GM21786 (cell line): ENCODE measurements around the gene DIP2B.

Source experiments
- ATAC-seq: cut with Tn5 transposase; IDR thresholded peaks from one replicate; pipeline ENCODE4 v1.9.1; 2021; ENCODE audit not compliant: unreplicated experiment

The DIP2B gene

DNA sequence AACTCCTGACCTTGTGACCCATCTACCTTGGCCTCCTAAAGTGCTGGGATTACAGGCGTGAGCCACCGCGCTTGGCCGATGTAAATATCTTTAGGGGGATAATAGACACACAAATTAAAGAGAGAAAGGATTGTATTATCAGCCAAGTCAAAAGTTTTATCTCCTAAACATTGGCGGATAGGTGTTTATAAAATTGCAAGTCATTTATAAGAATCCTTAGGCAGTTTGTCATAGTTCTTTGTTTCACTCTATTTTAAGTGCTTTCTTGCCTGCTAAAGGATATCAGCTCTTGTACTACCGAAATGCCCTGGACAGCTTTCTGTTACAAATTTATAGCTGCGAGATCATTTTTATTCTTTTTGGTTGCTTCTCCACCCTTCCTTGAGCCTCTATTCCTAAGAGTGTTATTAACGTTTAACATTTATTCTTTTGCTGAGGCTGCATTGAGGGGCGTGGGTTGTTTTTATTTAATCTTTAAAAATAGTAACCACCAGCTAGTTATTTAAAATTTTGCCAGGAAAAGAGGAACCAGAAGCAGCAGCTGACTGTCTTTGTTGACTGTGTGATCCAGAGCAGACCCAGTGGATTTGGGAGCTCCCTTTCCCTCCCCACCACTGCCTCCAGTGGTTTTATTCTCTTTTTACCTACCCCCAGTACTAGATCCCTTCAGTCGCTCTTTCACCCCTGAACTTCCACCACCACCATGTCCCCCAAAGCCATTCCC, 106.4 kb downstream of the DIP2B start:
- ATAC-seq, result no peak

DNA sequence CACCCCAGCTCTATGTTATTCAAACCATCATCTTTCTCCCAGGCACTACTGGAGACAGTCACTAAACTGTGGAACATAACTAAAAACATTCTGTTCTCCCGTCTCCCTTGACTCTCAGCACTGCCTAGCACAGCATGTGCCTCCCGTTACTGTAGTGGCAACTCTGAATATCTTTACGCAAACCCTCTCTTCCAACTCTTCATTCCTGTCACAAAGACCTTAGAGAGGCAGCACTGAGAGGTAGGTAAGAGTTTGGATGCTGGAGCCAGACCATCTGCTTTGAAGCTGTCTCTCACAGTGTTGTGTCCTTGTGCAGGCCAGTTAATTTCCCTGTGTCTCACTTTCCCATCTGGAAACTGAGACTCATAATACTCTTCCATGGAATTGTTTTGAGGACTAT, 108.1 kb downstream of the DIP2B start:
- no peak for ATAC-seq

DNA sequence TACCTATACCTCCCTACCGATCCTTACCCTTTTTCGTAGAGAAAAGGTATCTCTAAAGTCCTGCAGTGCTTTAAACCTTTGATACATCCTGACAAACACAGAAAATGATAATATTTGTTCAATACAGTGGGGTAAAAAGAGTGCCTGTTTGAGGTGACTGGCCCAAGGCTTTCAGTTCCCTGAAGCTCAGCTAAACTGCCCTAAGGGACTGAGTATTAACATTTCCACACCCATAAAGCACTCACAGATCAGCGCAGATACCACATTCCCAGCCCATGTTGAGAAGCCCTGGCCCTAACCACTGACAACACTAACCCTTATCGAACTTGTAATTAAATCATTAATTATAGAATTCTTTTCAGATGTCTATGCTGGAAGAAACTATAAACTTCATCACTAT, 108.7 kb downstream of the DIP2B start:
- ATAC-seq, result no peak

DNA sequence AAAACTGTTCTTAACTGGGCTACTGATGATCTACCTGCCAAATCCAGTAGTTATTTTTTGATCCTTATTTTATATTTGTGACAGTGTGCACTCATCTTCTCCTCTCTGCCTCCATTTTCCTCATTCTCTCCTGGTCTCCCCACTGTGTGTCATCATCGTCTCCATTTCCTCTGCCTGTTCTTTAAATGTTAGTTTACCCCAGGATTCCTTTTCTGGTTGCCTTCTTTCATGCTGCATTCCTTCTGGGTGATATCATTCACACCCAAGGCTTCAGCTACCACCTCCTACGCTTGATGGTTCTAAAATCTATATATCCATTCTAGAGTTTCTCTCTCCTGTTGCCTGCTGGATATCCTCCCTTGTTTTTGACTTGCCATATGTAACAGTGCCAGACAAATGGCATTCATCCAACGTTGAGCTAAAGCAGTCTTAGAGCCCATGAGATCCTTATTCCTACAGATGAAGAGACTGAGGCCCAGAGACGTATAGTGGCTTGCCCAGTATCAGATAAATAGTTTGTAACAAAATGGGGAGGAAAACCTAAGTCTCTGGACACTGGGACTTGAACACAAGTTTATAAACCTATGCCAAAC, 109.5 kb downstream of the DIP2B start:
- no peak for ATAC-seq

DNA sequence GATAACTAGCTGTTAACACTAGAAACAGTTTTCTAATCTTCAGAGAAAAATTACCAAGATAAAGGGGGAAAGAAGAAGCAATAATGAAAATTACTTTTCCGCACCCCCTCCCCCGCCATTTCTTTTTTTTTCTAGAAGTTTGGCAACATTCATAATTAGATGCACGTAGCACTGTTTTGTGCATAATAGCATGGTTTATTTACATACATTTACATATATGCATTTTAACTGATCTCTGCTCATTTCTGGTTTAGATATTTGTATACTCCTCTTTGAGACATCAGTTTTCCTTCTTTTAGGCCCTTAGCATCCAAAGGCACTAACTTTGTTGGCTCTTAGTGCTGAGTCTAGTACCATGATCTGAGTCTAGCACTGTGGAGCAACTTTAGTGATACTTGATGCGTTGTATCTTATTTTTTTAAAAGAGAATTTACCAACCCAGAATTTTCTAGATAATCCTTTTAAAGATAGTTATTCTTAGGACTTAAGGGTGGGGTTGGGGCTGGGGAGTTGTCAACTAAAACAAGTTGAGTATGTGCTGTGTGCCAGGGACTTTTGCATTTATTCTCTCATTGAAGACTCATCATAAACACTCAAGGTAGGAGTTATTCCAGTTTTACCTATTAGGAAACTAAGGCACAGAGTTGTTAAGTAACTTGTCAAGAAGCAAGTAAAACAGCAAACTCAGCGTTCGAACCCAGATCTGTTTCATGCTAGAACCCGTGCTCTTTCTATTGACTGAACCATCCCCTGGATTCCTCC, 110.5 kb downstream of the DIP2B start:
- no peak for ATAC-seq

DNA sequence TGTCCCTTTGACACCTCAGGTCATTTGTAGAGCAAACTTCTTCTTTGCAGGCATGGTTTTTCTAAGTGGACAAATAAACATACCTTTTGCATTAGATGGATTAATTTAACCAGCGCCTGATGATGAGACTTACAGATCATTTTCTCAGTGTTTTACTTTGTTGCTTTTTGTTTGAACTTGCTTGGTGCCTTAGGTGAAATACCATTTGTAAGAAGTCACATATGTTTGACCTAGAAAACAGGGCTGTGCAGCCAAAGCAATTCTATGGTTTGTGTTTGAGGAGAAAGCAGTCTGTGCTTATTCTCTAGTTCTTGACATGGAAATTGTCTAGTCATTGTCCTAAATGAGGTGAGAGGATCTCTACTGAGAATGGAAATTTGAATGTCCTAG, 111.1 kb downstream of the DIP2B start:
- no peak for ATAC-seq

DNA sequence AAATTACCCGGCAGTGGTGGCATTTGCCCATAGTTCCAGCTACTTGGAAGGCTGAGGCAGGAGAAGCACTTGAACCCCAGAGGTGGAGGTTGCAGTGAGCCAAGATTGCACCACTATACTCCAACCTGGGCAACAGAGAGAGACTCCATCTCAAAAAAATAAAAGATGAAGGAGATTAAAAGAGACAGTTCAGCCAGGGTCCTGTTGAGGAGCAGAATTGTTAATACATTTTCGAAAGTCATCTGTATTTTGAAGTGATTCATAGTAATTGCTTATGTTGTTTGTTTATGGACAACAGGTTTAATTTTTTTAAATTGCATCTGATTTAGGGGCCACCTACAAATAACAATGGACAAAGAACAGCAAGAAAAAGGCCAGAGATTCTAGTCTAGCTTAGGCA, 112.9 kb downstream of the DIP2B start:
- no peak for ATAC-seq

DNA sequence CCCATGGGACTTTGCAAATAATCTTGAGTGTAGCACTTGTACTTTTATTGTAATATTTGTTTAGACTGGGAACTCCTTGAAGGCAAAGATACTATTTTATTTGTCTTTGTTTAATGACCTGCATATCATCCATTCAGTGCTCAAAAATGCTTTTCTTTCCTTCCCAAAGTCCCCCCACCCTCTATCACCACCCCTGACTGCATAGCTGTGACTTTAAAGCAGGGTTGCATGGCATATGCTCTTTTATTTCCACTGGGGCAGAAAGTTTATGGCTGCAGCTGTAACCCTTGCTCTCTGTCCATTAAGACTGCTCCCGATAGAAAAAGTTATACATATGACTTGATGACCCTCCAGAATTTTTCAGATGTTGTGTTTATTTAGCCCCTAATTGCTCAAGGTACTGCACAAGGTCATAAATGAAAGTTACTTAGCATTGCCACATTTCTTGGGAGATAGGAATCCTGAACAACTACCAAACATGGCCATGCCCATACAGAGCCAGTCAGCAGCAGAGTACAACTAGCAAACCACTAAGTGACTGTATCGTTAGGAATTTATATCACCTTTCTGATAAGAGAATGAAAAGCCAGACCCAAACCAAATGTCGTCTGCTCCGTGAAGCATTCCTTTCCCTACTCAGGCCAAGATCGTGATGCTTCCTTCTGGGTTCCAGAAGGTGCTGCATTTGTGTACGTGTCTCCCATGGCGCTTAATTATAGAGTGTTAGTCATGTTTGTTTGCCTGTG, 114.3 kb downstream of the DIP2B start:
- ATAC-seq, result no peak

DNA sequence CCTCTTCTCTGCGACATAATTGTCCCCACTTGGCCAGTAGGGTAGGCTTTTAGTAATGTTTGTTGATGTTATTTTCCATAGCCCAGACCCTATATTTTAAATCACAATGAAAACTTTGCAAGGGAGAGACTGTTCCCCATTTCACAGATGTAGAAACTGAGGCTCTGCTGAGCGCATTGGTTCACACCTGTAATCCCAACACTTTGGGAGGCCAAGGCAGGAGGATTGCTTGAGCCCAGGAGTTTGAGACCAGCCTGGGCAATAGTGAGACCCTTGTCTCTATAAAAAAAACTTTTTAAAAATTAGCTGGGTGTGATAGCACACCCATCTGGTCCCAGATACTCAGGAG, 114.8 kb downstream of the DIP2B start:
- ATAC-seq, result no peak

DNA sequence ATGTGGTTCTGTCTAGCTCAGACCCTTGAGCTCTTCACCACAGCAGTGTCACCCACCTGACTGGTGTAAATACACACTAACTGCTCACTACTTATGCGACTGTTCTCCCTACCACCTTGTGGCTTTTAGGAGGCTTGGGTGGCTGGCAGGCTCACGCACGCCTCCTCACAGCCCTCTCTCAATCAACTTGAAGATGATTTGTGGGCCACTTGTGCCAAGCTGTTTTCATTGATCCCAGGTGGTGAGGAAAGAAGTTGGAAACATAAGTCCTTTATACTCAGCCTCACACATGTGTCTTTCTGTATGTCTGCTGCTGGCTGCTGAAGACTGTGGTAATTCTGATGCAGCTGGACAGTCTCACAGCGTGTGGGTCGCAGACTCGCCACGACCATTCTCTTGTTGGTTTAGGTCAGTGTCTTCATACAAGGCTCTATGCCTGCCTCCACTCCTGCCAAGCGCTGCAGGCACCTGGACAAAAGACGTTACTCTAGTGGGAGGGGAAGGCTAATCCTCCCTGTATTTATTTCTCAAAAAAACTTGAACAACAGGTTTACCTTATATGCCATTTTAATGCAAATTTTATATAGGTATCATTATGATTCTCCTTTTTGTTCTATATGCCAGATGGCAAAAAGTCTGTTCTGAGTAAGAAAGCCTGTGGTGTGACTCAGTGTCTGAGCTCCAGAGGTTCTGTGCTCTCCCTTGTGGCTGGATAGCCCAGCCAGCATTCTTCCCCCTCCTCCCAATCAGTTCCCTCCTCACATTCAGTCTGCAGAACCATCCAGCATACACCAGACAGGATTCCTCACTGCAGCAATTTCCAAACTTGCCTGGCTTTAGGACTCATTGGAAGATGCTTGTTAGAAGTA, 115.6 kb downstream of the DIP2B start:
- ATAC-seq, result no peak

DNA sequence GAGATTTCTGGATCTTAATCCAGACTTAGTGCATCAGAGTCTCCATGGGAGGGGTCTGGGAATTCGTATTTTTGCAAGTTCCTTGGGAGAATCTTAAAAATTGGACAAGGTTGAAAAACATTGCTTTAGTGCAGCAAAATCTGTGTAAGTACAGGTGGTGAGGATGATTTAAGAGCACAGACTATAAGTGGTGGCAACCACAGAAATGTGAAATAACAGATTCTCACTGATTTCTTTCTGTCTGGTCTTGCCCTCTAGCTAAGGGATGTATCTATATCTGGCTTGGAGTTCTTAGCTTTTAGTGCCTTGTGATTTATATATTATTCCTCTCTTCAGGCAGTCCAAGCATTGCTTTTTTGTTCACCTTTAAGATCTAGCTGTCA, 116.2 kb downstream of the DIP2B start:
- ATAC-seq, result no peak

DNA sequence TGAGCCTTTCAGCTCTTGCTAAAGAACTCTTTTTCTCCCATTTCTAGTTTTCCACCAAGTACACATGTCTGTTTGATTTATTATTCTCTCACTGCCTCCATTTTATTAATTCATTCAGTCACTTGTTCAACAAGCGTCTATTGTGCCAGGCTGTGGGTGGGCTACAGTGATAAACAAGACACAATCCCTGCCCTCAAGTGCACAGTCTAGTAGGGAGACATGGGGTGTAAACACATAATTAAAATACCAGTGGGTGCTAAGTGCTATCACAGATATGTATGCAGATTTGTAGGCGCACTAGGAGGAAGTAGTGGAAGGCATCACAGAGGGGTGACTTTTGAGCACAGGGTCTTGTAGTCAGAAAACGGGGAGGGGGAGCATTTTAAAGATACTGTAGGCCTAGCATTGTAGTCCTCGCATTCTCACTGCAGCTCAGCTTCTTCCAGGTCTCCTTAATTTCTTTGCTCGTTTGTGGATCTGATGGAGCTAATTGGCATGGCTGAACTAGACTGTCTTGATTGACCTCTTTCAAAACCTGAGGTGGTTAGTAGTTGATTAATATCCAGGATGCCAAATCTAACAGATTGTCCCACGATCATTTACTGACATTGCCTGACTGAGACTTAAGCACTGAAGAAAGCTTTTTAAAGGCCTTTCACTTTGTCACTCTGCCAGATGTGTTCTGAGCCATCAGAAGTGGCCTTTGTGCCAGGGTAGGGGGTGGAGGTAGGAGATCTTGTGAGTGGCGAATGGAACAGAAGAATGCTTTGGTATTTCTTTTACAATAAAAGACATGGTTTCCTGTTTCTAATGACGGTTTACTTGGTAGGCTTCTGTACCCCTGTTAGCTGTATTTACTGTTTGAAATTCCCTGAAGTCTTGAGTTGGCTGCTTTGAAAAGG, 116.9 kb downstream of the DIP2B start:
- no peak for ATAC-seq

DNA sequence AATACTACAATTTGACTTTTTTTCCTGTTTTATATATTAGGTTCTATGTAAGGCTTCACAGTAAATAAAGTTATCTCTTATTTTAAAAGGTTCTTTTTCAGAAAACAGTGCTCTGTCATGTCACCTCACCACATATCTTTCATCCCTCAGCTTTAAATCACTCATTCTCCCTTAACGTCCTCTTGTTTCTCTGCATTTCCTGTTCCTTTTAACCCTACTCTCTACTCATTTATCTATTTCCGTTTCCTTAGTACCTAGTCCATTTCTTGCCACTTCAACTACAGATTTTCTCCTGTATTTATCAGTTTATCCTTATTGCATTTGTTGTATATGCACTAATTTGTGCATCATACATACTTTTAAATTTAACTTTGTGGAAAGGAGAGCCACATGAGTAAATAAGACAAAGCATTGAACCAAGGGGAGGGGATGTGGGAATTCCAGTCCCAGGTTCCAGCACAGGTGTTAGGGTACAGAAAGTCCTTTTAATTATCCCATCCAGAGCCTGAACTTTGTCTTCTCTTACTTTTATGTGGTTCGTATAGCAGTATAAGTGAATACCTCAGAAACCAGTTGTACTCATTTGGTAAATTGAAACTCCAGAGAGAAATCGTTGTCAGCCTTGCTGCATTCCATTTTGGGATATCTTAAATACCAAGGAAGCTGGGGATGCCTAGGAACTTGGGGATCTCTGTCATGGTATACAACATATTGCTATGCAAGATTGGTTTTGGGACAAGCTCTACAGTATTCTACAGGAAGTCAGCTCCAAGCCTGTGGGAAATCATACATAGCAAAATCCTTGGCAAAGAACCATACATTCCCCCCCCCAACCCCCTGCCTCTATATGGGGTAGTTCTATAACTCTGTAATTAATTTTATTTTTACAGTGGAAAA, 120.5 kb downstream of the DIP2B start:
- peak; percentile 42 for ATAC-seq

DNA sequence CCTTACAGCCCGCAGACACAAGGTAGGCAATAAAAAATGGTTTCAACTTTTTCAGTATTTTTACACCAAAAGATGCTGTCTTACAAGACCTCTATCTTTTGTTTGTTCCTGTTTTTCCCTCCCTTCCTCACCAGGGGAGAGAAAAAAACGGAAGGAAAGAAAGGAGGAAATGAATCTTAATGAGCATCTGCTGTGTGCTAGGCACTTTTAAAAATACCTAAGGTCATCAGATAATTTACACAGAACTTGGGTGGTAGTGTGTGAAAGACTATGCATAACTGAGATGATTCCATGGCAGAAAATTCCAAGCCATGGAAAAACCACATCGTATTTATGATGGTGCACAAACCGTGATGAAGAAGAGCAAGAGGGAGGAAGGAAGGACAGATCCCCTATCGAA, 121.2 kb downstream of the DIP2B start:
- no peak for ATAC-seq

DNA sequence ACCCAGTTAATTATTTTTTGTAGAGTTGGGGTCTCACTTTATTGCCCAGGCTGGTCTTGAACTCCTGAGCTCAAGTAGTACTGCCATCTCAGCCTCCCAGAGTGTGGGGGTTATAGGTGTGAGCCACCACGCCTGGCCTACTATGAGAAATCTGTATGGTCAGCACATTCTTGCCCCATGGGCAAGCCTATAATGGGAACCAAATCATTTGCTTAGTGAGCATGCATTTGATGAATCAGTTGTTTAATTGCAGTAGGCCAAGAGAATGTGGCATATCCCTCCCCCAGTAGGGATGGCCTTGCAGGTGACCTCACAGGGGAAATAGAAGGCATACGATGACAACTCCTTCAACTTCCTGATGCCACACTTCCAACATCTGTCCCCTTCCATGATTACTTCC, 122.7 kb downstream of the DIP2B start:
- no peak for ATAC-seq

DNA sequence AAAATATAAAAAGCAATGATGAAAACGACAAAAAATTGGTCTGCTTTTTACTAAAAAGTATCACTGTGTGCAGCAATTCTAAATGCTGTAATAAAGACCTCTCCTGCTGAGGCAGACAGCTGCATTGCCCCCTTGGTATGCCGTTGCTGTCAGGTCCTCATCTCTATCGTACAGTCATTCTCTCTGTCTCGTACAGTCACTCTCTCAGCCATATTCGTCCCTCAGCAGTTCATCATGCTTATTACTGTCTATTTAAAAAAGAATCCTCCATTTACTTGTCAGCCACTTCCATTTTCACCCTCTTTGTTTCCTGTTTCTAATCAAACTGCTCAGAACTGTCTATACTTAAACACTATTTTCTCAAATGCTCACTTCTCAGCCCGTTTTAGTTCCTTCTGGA, 123.6 kb downstream of the DIP2B start:
- ATAC-seq, result no peak

DNA sequence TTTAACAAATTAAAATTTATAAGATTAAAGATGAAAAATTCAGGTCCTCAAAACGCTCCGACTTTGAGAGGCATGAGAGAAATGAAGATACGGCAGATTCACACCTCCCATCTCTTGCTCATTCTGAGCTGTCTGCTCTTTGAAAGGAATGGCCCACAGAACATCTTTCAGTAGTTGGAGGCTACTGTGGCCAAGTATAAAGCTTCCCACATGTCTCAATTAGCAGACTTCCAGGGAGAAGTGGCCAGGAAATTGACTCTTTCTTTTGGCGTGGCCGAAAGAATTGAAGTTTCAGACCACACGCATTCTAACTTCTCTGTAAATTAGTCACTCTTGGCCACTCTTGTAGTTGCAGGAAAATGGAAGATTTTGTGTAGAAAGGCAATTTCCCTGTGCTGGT, 129.2 kb downstream of the DIP2B start:
- no peak for ATAC-seq

DNA sequence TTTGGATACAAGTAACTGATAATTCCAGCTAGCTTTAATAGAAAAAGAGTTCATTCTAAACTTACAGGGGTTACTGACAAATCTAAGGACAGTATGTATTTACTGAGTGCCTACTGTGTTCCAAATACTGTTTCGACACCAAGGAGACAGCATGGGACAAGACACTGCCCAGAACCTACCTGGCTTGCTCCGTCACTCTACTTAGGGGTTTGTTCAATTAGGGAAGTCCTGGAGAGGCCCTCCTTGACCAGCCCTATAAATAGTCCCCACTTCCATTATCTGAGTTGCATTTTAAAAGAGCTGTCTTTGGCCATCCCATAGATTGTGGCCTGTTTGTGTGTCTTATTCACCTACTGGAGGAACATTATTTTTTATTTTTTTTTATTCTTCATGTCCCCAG, 129.6 kb downstream of the DIP2B start:
- ATAC-seq, result no peak

DNA sequence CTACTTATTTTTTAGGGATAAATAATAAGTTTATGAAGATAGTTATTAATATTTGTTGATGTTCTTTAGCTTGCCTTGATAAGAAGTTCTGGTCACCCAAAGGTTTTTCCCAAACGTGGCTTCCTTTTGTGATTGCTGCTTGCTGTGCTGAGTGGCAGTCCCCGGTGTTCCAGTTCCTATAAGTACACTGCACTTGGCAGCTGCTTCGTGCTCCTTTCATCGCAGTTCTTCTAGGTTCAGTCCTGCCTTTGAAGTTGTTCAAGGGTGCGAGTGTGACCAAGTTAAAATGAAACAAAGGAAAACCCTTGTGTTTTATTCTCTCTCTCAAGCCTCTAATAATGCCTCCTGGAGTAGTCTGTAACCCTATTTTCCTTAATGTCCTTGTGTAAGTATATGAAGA, 130.6 kb downstream of the DIP2B start:
- ATAC-seq, result no peak
